Thyroid gland (tissue), 4 donors: ENCODE measurements around the gene CACNA1A. TPM values are rescaled to one million over a fixed set of nuclear protein-coding genes. Genes with fewer than 3 reads are reported as not detected.

Experiments
- DNase-seq, 2 donors: peaks; one replicate each; pipeline ENCODE4 v3.0.0-alpha.2; 2019
- H3K27ac ChIP-seq, 3 donors: fragments of 200-600 bp; sonication (generic); 1 replicate in 2 of 3; 2 replicates in 1 of 3; pipeline ENCODE4 v1.5.1; 2016 to 2019; ENCODE audit warnings: mild to moderate bottlenecking in 1 of 3, moderate library complexity in 1 of 3
- H3K27me3 ChIP-seq: fragments of 200-600 bp; sonication (generic); one replicate; pipeline ENCODE4 v1.5.1; 2019
- H3K36me3 ChIP-seq, 2 donors: fragments of 200-600 bp; sonication (generic); one replicate each; pipeline ENCODE4 v1.5.1; 2016 to 2019
- H3K4me1 ChIP-seq, 2 donors: fragments of 200-600 bp; sonication (generic); one replicate each; pipeline ENCODE4 v1.5.1; 2017 to 2019
- H3K4me3 ChIP-seq, 3 donors: fragments of 200-600 bp; sonication (generic); replicated peaks in 1 of 3; 1 replicate in 2 of 3; 2 replicates in 1 of 3; pipeline ENCODE4 v1.5.1; 2016; ENCODE audit warnings: mild to moderate bottlenecking in 1 of 3
- H3K9me3 ChIP-seq: fragments of 200-600 bp; sonication (generic); one replicate; pipeline ENCODE4 v1.5.1; 2017
- CTCF ChIP-seq, 6 experiments: fragments of 200-600 bp in 3 of 6; fragments of 450-650 bp in 3 of 6; sonication (generic) in 3 of 6; IDR thresholded peaks; one replicate each; pipeline ENCODE4 v1.5.1; 2016 to 2019; ENCODE audit warnings: antibody characterized with exemption in 6 of 6, mild to moderate bottlenecking in 2 of 6, inconsistent platforms in 1 of 6, moderate library complexity in 1 of 6
- POLR2A ChIP-seq, 2 donors: fragments of 450-650 bp; IDR thresholded peaks; one replicate each; pipeline ENCODE4 v1.6.1; 2017; ENCODE audit warnings: antibody characterized with exemption in 2 of 2, mild to moderate bottlenecking in 2 of 2, moderate library complexity in 1 of 2
- WGBS, 2 donors: methylation state at CpG; one replicate each; pipeline ENCODE4 v1.1.5; 2017; 5-methylcytosine and 5-hydroxymethylcytosine counted together
- intact Hi-C: fragments of 100-400 bp; cut with DNase I; formaldehyde crosslinking; loops from one replicate; pipeline ENCODE4 v1.15.1; 2023
- total RNA-seq, 4 donors: library from RNA; depleted of rRNA; stranded (reverse); fragments of >200 nt; gene quantifications; one replicate each; pipeline ENCODE4 v1.2.3, GENCODE V29; 2016

The CACNA1A gene
- total RNA-seq, 4 donors from 2014 or later: 0.27 to 2.5 (median 0.80) TPM

DNA sequence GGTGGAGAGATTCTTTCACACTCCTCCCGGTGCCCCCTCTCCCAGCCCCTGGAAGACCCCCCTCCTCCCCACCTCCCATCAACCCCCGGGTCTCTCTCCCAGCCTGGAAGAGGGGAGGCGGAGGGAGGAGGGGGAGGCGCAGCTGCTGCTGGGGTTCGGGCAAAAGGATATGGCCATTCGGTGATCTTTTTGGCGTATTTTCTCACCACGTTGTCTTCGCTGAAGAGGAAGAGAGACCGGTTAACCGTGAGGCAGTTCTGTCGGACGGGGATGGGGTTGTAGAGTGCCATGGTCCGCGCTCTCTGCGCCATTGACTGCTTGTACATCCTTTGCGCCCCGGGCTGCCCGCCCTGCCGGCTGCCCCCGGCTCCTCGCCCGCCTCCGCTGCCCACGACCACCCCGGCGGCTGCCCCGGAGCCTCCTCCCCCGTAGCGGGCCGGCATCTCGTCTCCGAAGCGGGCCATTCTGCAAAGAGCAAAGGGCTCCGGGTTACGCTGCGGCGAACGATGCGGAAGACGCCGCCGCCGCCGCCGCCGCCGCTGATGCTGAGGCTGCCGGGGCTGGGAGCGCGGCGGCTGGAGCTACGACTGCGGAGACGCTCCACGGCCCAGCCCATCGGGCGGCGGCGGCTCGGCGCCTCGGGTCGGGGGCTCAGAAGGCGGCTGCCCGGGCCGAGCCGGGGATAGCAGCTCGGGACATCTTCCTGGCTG is 363 bp downstream of the CACNA1A start:
- WGBS, 2 donors: 1 to 5% methylated on average over 22 to 38 of the region's 69 CpGs
- Histone ChIP-seq H3K36me3 (no peaks in the 10 kb centered on the region), H3K9me3 (no peaks in the 10 kb centered on the region), H3K27ac (no peak overlapping the region), H3K27me3 (peaks cover 13% of the 10 kb centered on the region), H3K4me1 (peaks cover 0 to 7% of the 10 kb centered on the region in 2 donors), H3K4me3 (no peak overlapping the region)
- no peak for DNase-seq
- intact Hi-C loops: no loop called here
- TF ChIP-seq POLR2A (IDR thresholded peaks at IDR 0.05) (no peak), CTCF (IDR thresholded peaks at IDR 0.05) (no peak)

DNA sequence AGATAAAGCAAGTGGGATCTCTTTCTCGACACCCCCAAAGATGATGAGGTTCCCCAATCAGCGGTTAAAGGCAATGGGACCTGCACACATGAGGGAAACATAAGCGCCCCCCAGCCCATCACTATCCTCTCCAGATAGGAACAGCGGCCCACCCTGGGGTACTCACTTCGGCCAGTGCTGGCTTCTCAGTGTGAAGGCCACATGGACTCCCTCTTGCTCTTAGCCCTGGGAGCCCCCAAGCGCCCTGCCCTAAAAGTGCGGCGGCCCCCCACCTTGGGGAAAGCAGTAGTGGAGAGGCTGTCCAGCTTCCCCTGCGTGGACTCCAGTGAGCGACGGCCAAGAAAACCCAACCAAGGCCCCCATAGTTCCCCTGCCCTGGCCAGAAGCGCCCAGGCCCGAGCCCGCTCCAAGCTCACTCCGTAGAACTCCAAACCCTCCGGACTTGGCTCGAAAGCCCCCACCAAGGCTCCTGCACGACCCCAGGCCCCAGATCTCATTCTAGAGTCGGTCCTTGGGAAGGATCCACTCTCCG is 1.0 kb downstream of the CACNA1A start:
- Histone ChIP-seq H3K36me3 (no peaks in the 10 kb centered on the region), H3K4me1 (peaks cover 0 to 7% of the 10 kb centered on the region in 2 donors), H3K4me3 (no peak overlapping the region), H3K9me3 (no peaks in the 10 kb centered on the region), H3K27ac (no peak overlapping the region), H3K27me3 (peaks cover 13% of the 10 kb centered on the region)
- intact Hi-C loops: no loop called here
- no peak for DNase-seq
- 29 to 40% methylated on average over 11 to 20 of the region's 20 CpGs for WGBS, 2 donors
- no peak for TF ChIP-seq POLR2A (IDR thresholded peaks at IDR 0.05)
- TF ChIP-seq CTCF (IDR thresholded peaks at IDR 0.05): no peak

GRCh38 chr19:13503570-13504235 is 2.6 kb downstream of the CACNA1A start:
- no peaks in the 10 kb centered on the region for H3K36me3 ChIP-seq
- H3K27ac ChIP-seq: no peak overlapping the region
- 39 to 41% methylated on average over 12 of the region's 12 CpGs for WGBS, 2 donors
- no peak for TF ChIP-seq CTCF (IDR thresholded peaks at IDR 0.05)
- no peak for TF ChIP-seq POLR2A (IDR thresholded peaks at IDR 0.05)
- peaks cover 13% of the 10 kb centered on the region for H3K27me3 ChIP-seq
- H3K4me1 ChIP-seq: peaks cover 0 to 7% of the 10 kb centered on the region in 2 donors
- no peaks in the 10 kb centered on the region for H3K9me3 ChIP-seq
- DNase-seq: no peak
- intact Hi-C loops: no loop called here
- H3K4me3 ChIP-seq: no peak overlapping the region

- Histone ChIP-seq H3K36me3 (no peaks in the 10 kb centered on the region), H3K4me1 (peaks cover 0 to 7% of the 10 kb centered on the region in 2 donors), H3K27me3 (peaks cover 13% of the 10 kb centered on the region), H3K4me3 (no peak overlapping the region), H3K9me3 (no peaks in the 10 kb centered on the region), H3K27ac (no peak overlapping the region)
- no peak for DNase-seq
- TF ChIP-seq CTCF (IDR thresholded peaks at IDR 0.05) (no peak), POLR2A (IDR thresholded peaks at IDR 0.05) (no peak)
- intact Hi-C loops: no loop called here
- WGBS, 2 donors: 86 to 89% methylated on average over 6 of the region's 6 CpGs
Measured at GRCh38 chr19:13502231-13502630, 4.0 kb downstream of the CACNA1A start.

GRCh38 chr19:13499692-13500091 is 6.6 kb downstream of the CACNA1A start:
- no peaks in the 10 kb centered on the region for H3K27me3 ChIP-seq
- no peaks in the 10 kb centered on the region for H3K9me3 ChIP-seq
- no peak for DNase-seq
- no peak for TF ChIP-seq CTCF (IDR thresholded peaks at IDR 0.05)
- no peak for TF ChIP-seq POLR2A (IDR thresholded peaks at IDR 0.05)
- H3K27ac ChIP-seq: no peak overlapping the region
- no peaks in the 10 kb centered on the region for H3K36me3 ChIP-seq
- 79 to 90% methylated on average over 9 of the region's 9 CpGs for WGBS, 2 donors
- intact Hi-C loops: no loop called here
- no peak overlapping the region for H3K4me3 ChIP-seq
- H3K4me1 ChIP-seq: no peaks in the 10 kb centered on the region
